Measurements from ENCODE around the gene MIER2. TPM values are rescaled to one million over a fixed set of nuclear protein-coding genes. Genes with fewer than 3 reads are reported as not detected.

Gene MIER2
- total and polyA plus RNA-seq, 10 donors: 19.2 to 66.5 (median 30.7) TPM

GRCh38 chr19:294946-295686, 49.5 kb downstream of the MIER2 start:
- intact Hi-C loops (cut with DNase I; ENCODE audit: low total_unique reads): no loop called here

DNA sequence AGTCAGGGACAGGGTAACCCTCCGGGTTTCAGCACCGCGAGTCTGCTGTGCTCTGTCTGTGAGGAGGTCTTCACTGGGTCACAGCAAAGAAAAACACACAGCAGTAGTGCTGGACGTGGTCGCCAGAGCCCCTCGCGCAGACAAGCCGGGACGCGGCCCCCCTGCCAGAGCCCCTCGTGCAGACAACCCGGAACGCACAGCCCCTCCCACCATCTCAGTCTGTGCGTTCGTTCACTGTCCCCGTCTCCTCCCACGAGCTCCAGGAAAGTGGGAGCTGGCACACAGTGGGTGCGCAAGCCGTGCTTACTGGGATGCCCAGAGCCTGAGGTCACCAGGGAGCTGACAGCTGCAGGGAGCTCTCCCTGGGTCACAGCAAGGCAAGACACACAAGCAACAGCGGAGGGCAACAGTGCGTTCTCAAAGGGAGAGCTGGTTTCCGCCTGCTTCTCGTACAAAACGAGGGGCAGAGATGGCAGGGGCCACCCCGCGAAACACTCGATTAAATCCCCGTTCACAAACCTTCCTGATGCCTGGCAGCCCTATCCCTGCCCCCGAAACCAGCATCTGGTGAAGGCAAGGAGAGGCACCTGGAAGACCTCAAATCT, 50.2 kb downstream of the MIER2 start:
- peaks cover 4 to 71% (median 50%) of the 10 kb centered on the region in 7 donors for H3K27me3 ChIP-seq (replicated peaks in 1 of 7)

More at GRCh38 chr19:294946-295686, 49.5 kb downstream of the MIER2 start:
- 12 to 33% (median 12%) methylated on average over 11 to 38 of the region's 38 CpGs for WGBS, 5 donors
- H3K27me3 ChIP-seq (replicated peaks in 1 of 7): peaks cover 4 to 64% (median 45%) of the 10 kb centered on the region in 7 donors
- H3K36me3 ChIP-seq: no peaks in the 10 kb centered on the region
- no peak for TF ChIP-seq POLR2A (IDR thresholded peaks at IDR 0.05)
- TF ChIP-seq POLR2AphosphoS5 (IDR thresholded peaks at IDR 0.05): peak; percentile 11 to 51 (median 39)
- TF ChIP-seq CTCF (IDR thresholded peaks at IDR 0.05 in 8 of 11, conservative IDR thresholded peaks at IDR 0.05 in 3 of 11): peak; percentile 25 to 76 (median 60)
- H3K4me1 ChIP-seq: peaks cover 9 to 53% (median 35%) of the 10 kb centered on the region in 6 donors
- H3K4me3 ChIP-seq: peak overlapping the region in 4 of 8 donors; percentile 12 to 54 (median 16)
- no peaks in the 10 kb centered on the region for H3K9me3 ChIP-seq
- peak overlapping the region in 6 of 8 donors; percentile 11 to 86 (median 52) for H3K27ac ChIP-seq
- no peak for DNase-seq

DNA sequence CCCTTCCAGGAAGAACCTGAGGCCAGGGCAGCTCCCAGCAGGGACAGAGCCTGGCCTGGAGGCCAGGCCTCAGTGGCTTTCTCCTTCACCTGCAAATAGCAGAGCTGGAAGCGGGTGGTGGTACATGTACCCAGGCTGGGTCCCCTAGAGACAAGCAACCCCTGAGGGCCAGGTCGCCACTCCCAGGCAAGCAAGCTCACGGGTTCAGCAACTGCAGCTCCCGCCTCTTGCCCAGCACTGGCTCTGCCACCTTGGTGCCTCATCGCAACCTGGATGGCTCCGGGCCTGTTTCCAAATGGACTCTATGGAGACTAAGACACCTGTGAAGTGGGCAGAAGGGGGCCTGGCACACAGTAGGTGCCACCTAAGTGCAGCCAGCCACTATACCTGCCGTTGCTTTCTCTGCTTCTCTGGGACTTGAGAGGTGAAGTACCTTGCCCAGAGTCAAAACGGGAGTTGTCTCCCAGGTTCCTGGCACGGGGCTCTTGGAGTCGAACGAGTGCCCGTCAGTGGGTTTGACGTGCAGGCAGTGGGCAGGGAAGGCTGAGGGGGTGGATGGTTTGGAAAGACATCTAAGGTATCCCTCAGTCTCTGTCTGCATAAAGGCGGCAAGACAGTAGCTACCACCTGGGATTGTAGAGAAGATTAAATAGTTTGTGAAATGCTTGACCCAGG, 51.0 kb downstream of the MIER2 start:
- DNase-seq: no peak
- no peak overlapping the region for H3K27ac ChIP-seq
- TF ChIP-seq POLR2AphosphoS5 (IDR thresholded peaks at IDR 0.05): no peak
- no peak for TF ChIP-seq POLR2A (IDR thresholded peaks at IDR 0.05)
- TF ChIP-seq CTCF (IDR thresholded peaks at IDR 0.05 in 8 of 11, conservative IDR thresholded peaks at IDR 0.05 in 3 of 11): no peak
- H3K9me3 ChIP-seq: no peaks in the 10 kb centered on the region
- intact Hi-C loops (cut with DNase I; ENCODE audit: low total_unique reads): no loop called here
- 73 to 86% (median 79%) methylated on average over 11 to 14 of the region's 14 CpGs for WGBS, 5 donors
- no peaks in the 10 kb centered on the region for H3K36me3 ChIP-seq
- peaks cover 9 to 54% (median 36%) of the 10 kb centered on the region in 6 donors for H3K4me1 ChIP-seq
- H3K4me3 ChIP-seq: no peak overlapping the region
- H3K27me3 ChIP-seq (replicated peaks in 1 of 7): peaks cover 4 to 79% (median 50%) of the 10 kb centered on the region in 7 donors

More for the DNA sequence above, 50.2 kb downstream of the MIER2 start:
- WGBS, 5 donors: 8 to 24% (median 15%) methylated on average over 14 to 29 of the region's 29 CpGs
- TF ChIP-seq POLR2A (IDR thresholded peaks at IDR 0.05) (no peak), CTCF (IDR thresholded peaks at IDR 0.05 in 8 of 11, conservative IDR thresholded peaks at IDR 0.05 in 3 of 11) (no peak), POLR2AphosphoS5 (IDR thresholded peaks at IDR 0.05) (no peak)
- Histone ChIP-seq H3K4me3 (peak overlapping the region in 4 of 8 donors; percentile 12 to 54 (median 16)), H3K9me3 (no peaks in the 10 kb centered on the region), H3K4me1 (peaks cover 9 to 54% (median 36%) of the 10 kb centered on the region in 6 donors), H3K36me3 (no peaks in the 10 kb centered on the region), H3K27ac (peak overlapping the region in 3 of 8 donors; percentile 36 to 86 (median 51))
- intact Hi-C loops (cut with DNase I; ENCODE audit: low total_unique reads): no loop called here
- no peak for DNase-seq
